Ovary (tissue), 9 donors: Measurements from ENCODE around the gene LIFR. TPM values are rescaled to one million over a fixed set of nuclear protein-coding genes. Genes with fewer than 3 reads are reported as not detected.
"Not testable (repeated sequence)": the region's sequence is repeated elsewhere in the genome, so short reads cannot be mapped to it uniquely, and the experiment has no call there.

Experiments
- DNase-seq, 5 donors: peaks; one replicate each; pipeline ENCODE4 v3.0.0-alpha.2; 2019 to 2020
- H3K27ac ChIP-seq, 2 donors: fragments of 200-600 bp; one replicate each; pipeline versions ENCODE4 v1.5.1 to v1.8.0; 2019 to 2022
- H3K27me3 ChIP-seq: fragments of 200-600 bp; one replicate; pipeline ENCODE4 v1.8.0; 2022
- H3K36me3 ChIP-seq: fragments of 200-600 bp; sonication (generic); one replicate; pipeline ENCODE4 v1.5.1; 2019
- H3K4me1 ChIP-seq: one replicate; pipeline ENCODE4 v1.8.1; 2013; ENCODE audit warnings: mild to moderate bottlenecking, moderate library complexity; ENCODE audit not compliant: insufficient read depth
- H3K4me3 ChIP-seq: fragments of 200-600 bp; sonication (generic); one replicate; pipeline ENCODE4 v1.5.1; 2017
- H3K9me3 ChIP-seq, 2 donors: fragments of 200-600 bp in 1 of 2; sonication (generic) in 1 of 2; one replicate each; pipeline versions ENCODE4 v1.5.1 to v1.8.1; 2013 to 2019; ENCODE audit warnings: mild to moderate bottlenecking in 1 of 2, moderate library complexity in 1 of 2
- EP300 ChIP-seq: sonication (generic); formaldehyde crosslinking; IDR thresholded peaks from one replicate; pipeline ENCODE4 v1.6.1; 2017; ENCODE audit warnings: antibody characterized with exemption
- POLR2A ChIP-seq: fragments of 450-650 bp; IDR thresholded peaks from one replicate; pipeline ENCODE4 v1.6.1; 2017; ENCODE audit warnings: antibody characterized with exemption, mild to moderate bottlenecking, moderate library complexity
- WGBS, 3 donors: extraction: QIAGEN DNeasy Blood & Tissue Kit in 1 of 3; methylation state at CpG; one replicate each; pipeline versions ENCODE4 v1.1.5 to v1.1.7; 2013 to 2017; 5-methylcytosine and 5-hydroxymethylcytosine counted together
- intact Hi-C, 4 donors: fragments of 100-400 bp; cut with DNase I; formaldehyde crosslinking; loops; one replicate each; pipeline versions ENCODE4 v1.11.0 to v1.15.1; 2022 to 2023
- polyA plus RNA-seq, 2 donors: library from polyadenylated mRNA; stranded (reverse); fragments of 200-250 nt in 1 of 2; fragments of 350-450 nt in 1 of 2; fragmentation: Illumina TruSeq in 1 of 2; extraction: RNeasy Lipid Tissue Mini Kit (QIAGEN cat#74804) in 1 of 2; gene quantifications; one replicate each; pipeline ENCODE4 v1.2.3, GENCODE V29; 2013 to 2014
- total RNA-seq, 7 donors: library from RNA; depleted of rRNA in 2 of 7; stranded (reverse); fragments of >200 nt in 2 of 7; fragmentation: NEBNext Ultra II Directional in 3 of 7; extraction: Animal tissue kit (Norgen Biotek cat#: 25700) in 3 of 7; gene quantifications; one replicate each; pipeline versions ENCODE4 v1.1.0 to v1.2.4, GENCODE V29; 2016 to 2023
- TF ChIP-seq, protein P1 (sequence below), 3 donors: fragments of 450-650 bp in 2 of 3; fragments of 200-600 bp in 1 of 3; IDR thresholded peaks; one replicate each; pipeline versions ENCODE4 v1.5.1 to v1.8.0; 2016 to 2022; ENCODE audit warnings: antibody characterized with exemption in 3 of 3, mild to moderate bottlenecking in 1 of 3
- donor health status: DM: no; HTN: no; CAD: no; lungs with moderate emphysema.
- donor health status: DM: no; HTN: no; CAD: no.
- donor health status: Bipolar disorder and iron deficiency.
- donor health status: DM: yes; HTN: yes; CAD: no.
- donor health status: DM: no; HTN: no; CAD: no.
- donor health status: DM: yes; HTN: yes; CAD: no.

Gene LIFR
- total and polyA plus RNA-seq, 9 donors: 17.3 to 143 (median 89.3) TPM

DNA sequence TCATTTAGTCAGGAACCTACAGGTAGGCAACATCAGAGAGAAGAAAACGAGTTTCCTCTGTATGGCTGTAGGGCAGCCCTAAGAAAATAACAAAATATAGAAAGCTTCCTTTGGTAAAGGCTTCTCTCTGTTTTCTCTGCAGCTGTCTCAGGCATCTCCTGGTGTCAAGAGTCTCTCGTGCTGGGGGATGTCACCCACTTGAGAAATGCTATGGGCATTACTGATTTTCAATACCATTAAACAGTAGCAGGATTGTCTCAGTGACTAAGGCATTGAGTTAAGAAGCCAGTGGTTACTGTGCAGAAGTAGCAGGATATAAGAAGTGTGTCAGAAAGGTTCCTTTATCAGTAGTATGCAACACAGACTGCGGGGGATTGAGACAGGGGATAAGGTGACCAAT, 32.4 kb downstream of the LIFR start:
- DNase-seq: no peak
- Histone ChIP-seq H3K27ac (no peak overlapping the region), H3K27me3 (no peaks in the 10 kb centered on the region), H3K36me3 (no peaks in the 10 kb centered on the region), H3K4me3 (no peak overlapping the region), H3K9me3 (no peaks in the 10 kb centered on the region), H3K4me1 (no peaks in the 10 kb centered on the region)
- no peak for TF ChIP-seq POLR2A
- no peak for TF ChIP-seq EP300
- TF ChIP-seq, protein P1, sequence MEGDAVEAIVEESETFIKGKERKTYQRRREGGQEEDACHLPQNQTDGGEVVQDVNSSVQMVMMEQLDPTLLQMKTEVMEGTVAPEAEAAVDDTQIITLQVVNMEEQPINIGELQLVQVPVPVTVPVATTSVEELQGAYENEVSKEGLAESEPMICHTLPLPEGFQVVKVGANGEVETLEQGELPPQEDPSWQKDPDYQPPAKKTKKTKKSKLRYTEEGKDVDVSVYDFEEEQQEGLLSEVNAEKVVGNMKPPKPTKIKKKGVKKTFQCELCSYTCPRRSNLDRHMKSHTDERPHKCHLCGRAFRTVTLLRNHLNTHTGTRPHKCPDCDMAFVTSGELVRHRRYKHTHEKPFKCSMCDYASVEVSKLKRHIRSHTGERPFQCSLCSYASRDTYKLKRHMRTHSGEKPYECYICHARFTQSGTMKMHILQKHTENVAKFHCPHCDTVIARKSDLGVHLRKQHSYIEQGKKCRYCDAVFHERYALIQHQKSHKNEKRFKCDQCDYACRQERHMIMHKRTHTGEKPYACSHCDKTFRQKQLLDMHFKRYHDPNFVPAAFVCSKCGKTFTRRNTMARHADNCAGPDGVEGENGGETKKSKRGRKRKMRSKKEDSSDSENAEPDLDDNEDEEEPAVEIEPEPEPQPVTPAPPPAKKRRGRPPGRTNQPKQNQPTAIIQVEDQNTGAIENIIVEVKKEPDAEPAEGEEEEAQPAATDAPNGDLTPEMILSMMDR (IDR thresholded peaks at IDR 0.05): no peak
- intact Hi-C loops: no loop called here
- WGBS, 3 donors: 95 to 98% (median 96%) methylated on average over 3 of the region's 3 CpGs

DNA sequence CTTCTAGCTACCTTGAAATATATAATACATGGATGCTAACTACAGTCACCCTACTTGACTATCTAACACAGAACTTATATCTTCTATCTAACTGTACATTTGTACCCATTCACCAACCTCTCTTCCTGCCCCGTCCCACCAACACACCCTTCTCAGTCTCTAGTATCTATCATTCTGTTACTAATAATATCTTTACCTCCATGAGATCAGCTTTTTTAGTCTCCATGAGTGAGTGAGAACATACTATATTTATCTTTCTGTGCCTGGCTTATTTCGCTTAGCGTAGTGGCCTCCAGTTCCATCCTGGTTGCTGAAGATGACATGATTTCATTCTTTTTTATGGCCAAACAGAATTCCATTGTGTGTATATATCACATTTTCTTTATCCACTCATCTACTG, 37.0 kb downstream of the LIFR start:
- H3K36me3 ChIP-seq: no peaks in the 10 kb centered on the region

DNA sequence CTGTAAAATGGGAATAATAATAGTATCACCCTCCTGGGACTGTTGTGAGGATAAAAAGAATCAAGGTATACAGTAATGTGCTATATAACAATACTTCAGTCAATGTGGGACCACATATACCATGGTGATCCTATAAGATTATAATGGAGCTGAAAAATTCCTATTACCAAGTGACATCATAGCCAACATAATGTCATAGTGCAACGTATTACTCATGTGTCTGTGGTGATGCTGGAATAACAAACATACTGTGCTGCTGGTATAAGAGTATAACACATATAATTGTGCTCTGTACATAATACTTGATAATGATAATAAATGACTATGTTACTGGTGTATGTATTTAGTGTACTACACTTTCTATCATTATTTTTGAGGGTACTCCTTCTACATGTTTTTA, 38.1 kb downstream of the LIFR start:
- no peaks in the 10 kb centered on the region for H3K27me3 ChIP-seq
- TF ChIP-seq POLR2A: no peak
- TF ChIP-seq, protein P1 (IDR thresholded peaks at IDR 0.05): no peak
- TF ChIP-seq EP300: no peak
- no peaks in the 10 kb centered on the region for H3K4me1 ChIP-seq
- WGBS, 3 donors: 75 to 88% (median 76%) methylated on average over 1 of the region's 1 CpG
- H3K9me3 ChIP-seq: no peaks in the 10 kb centered on the region
- intact Hi-C loops: no loop called here
- H3K27ac ChIP-seq: no peak overlapping the region
- DNase-seq: no peak
- no peaks in the 10 kb centered on the region for H3K36me3 ChIP-seq
- H3K4me3 ChIP-seq: no peak overlapping the region

More for the DNA sequence above, 37.0 kb downstream of the LIFR start:
- H3K27me3 ChIP-seq: no peaks in the 10 kb centered on the region
- TF ChIP-seq EP300 (no peak), POLR2A (no peak)
- TF ChIP-seq, protein P1 (IDR thresholded peaks at IDR 0.05): no peak
- no peaks in the 10 kb centered on the region for H3K9me3 ChIP-seq
- no peak overlapping the region for H3K4me3 ChIP-seq
- WGBS, 3 donors: 96 to 97% (median 97%) methylated on average over 3 of the region's 3 CpGs
- no peak overlapping the region for H3K27ac ChIP-seq
- intact Hi-C loops: no loop called here
- no peaks in the 10 kb centered on the region for H3K4me1 ChIP-seq
- no peak for DNase-seq

DNA sequence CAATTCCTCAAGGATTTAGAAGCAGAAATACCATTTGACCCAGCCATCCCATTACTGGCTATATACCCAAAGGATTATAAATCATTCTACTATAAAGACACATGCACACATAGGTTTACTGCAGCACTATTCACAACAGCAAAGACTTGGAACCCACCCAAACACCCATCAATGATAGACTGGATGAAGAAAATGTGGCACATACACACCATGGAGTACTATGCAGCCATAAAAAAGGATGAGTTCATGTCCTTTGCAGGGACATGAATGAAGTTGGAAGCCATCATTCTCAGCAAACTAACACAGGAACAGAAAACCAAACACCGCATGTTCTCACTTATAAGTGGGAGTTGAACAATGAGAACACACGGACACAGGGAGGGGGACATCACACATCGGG, 39.8 kb downstream of the LIFR start:
- H3K4me3 ChIP-seq, H3K4me1 ChIP-seq, H3K36me3 ChIP-seq, DNase-seq, H3K27me3 ChIP-seq, intact Hi-C loops, H3K9me3 ChIP-seq, H3K27ac ChIP-seq: not testable (repeated sequence)
- WGBS, 3 donors: 96 to 99% (median 98%) methylated on average over 3 of the region's 3 CpGs

DNA sequence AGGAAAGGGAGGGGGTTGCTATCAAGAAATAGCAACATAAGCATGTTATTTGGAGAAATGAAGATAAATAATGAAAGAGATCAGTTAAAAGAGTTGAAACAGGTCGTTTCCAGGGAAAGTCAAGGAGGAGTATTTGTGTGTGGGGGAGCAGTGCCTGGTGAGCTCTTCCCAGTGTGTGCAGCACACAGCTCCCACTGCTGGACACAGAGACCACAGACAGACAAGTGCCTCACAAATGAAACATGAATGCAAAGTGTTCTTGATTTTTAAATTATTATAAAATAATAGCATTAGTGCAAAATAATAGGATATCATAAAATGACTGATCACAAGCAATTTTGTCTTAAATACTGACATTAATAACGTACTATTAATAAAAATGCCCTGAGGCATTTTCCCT, 40.8 kb downstream of the LIFR start:
- H3K36me3 ChIP-seq: no peaks in the 10 kb centered on the region
- H3K4me3 ChIP-seq: no peak overlapping the region
- DNase-seq: no peak
- intact Hi-C loops: loop anchor here in 1 of 4 donors (2.0 kb wide), 1 partner anchor 75 kb away; no protein-coding TSS in a partner anchor
- H3K27me3 ChIP-seq: no peaks in the 10 kb centered on the region
- no peak overlapping the region for H3K27ac ChIP-seq
- no peaks in the 10 kb centered on the region for H3K4me1 ChIP-seq
- TF ChIP-seq EP300 (no peak), POLR2A (no peak)
- TF ChIP-seq, protein P1 (IDR thresholded peaks at IDR 0.05): no peak
- no peaks in the 10 kb centered on the region for H3K9me3 ChIP-seq
- WGBS, 3 donors: 54 to 64% (median 54%) methylated on average over 2 of the region's 2 CpGs
